HepG2 (cell line): ENCODE results near the gene ZNF765. TPM values are rescaled to one million over a fixed set of nuclear protein-coding genes. Genes with fewer than 3 reads are reported as not detected.

Experiments
- ADNP ChIP-seq: sonication (generic); formaldehyde crosslinking; IDR thresholded peaks from 2 replicates; pipeline ENCODE4 v1.4.0; 2020; ENCODE audit warnings: missing genetic modification reagents
- ATF1 ChIP-seq: IDR thresholded peaks from 2 replicates; pipeline ENCODE4 v1.6.1; 2016; ENCODE audit warnings: mild to moderate bottlenecking, control low read depth
- CCAR2 ChIP-seq: fragments of 200-400 bp; formaldehyde crosslinking; optimal IDR thresholded peaks from 2 replicates; pipeline ENCODE3; 2018; ENCODE audit warnings: low read depth, mild to moderate bottlenecking, low read length, moderate library complexity
- EZH2 ChIP-seq: conservative IDR thresholded peaks from 2 replicates; pipeline ENCODE4 v1.6.1; 2012; ENCODE audit warnings: mild to moderate bottlenecking, low read depth, low read length, moderate library complexity
- HDAC1 ChIP-seq: sonication (generic); formaldehyde crosslinking; IDR thresholded peaks from 2 replicates; pipeline ENCODE4 v1.5.1; 2020; ENCODE audit warnings: mild to moderate bottlenecking, missing genetic modification reagents
- HIVEP1 ChIP-seq: sonication (generic); formaldehyde crosslinking; IDR thresholded peaks from 2 replicates; pipeline ENCODE4 v1.4.0; 2020; ENCODE audit warnings: mild to moderate bottlenecking, missing genetic modification reagents
- MIXL1 ChIP-seq: IDR thresholded peaks from 2 replicates; pipeline ENCODE4 v1.6.1; 2016
- RXRB ChIP-seq: IDR thresholded peaks from 2 replicates; pipeline ENCODE4 v1.6.1; 2016; ENCODE audit warnings: borderline replicate concordance, missing genetic modification reagents, missing compliant biosample characterization
- THAP11 ChIP-seq: IDR thresholded peaks from 2 replicates; pipeline ENCODE4 v1.6.1; 2016; ENCODE audit warnings: missing biosample characterization, missing genetic modification reagents
- ZNF264 ChIP-seq: sonication (generic); formaldehyde crosslinking; IDR thresholded peaks from 2 replicates; pipeline ENCODE4 v1.4.0; 2020; ENCODE audit warnings: missing genetic modification reagents
- ZNF451 ChIP-seq: sonication (generic); formaldehyde crosslinking; IDR thresholded peaks from 2 replicates; pipeline ENCODE4 v1.5.0; 2020; ENCODE audit warnings: mild to moderate bottlenecking, missing genetic modification reagents
- ZNF781 ChIP-seq: sonication (generic); formaldehyde crosslinking; IDR thresholded peaks from 2 replicates; pipeline ENCODE4 v1.5.1; 2020; ENCODE audit warnings: borderline replicate concordance, mild to moderate bottlenecking, missing genetic modification reagents; ENCODE audit errors: not compliant biosample characterization
- ZNF788 ChIP-seq: sonication (generic); formaldehyde crosslinking; IDR thresholded peaks from 2 replicates; pipeline ENCODE4 v1.5.0; 2020; ENCODE audit warnings: mild to moderate bottlenecking, missing genetic modification reagents, borderline replicate concordance
- ZNF792 ChIP-seq: IDR thresholded peaks from 2 replicates; pipeline ENCODE4 v1.6.1; 2016
- ZSCAN22 ChIP-seq: sonication (generic); formaldehyde crosslinking; IDR thresholded peaks from 2 replicates; pipeline ENCODE4 v1.4.0; 2020; ENCODE audit warnings: mild to moderate bottlenecking, missing genetic modification reagents
- ZZZ3 ChIP-seq: sonication (generic); formaldehyde crosslinking; IDR thresholded peaks from 2 replicates; pipeline ENCODE4 v1.4.0; 2020; ENCODE audit warnings: missing genetic modification reagents, mild to moderate bottlenecking, borderline replicate concordance
- polyA plus RNA-seq, 8 experiments: library from polyadenylated mRNA; depleted of rRNA in 3 of 8; stranded (reverse) in 7 of 8; unstranded in 1 of 8; fragments of >200 nt; fragmentation: Illumina TruSeq in 4 of 8; extraction: Trizol in 4 of 8; gene quantifications; 2 replicates each; pipeline versions ENCODE4 v1.2.1 to v1.2.3, GENCODE V29; 2011 to 2016; ENCODE audit warnings: low read depth in 4 of 8, missing spikeins in 1 of 8, mixed read lengths in 1 of 8; ENCODE audit not compliant: insufficient read depth in 1 of 8
- total RNA-seq, 5 experiments: library from RNA; depleted of rRNA; stranded (reverse); fragments of >200 nt; fragmentation: Illumina TruSeq; extraction: Trizol; gene quantifications; 2 replicates each; pipeline ENCODE4 v1.2.3, GENCODE V29; 2016; ENCODE audit warnings: low read depth in 1 of 5
- TF ChIP-seq, protein P1 (sequence below): sonication (generic); formaldehyde crosslinking; IDR thresholded peaks from 2 replicates; pipeline ENCODE4 v1.8.1; 2023; ENCODE audit warnings: missing genetic modification reagents, inconsistent platforms, borderline replicate concordance
- TF ChIP-seq, protein P2 (sequence below): sonication (generic); formaldehyde crosslinking; IDR thresholded peaks from 2 replicates; pipeline ENCODE4 v1.5.0; 2020; ENCODE audit warnings: missing genetic modification reagents
- TF ChIP-seq, protein P3 (sequence below): sonication (generic); formaldehyde crosslinking; IDR thresholded peaks from 2 replicates; pipeline ENCODE4 v1.5.1; 2020; ENCODE audit warnings: mild to moderate bottlenecking, moderate library complexity, missing genetic modification reagents
- TF ChIP-seq, protein P4 (sequence below): IDR thresholded peaks from 2 replicates; pipeline ENCODE4 v1.6.1; 2016; ENCODE audit warnings: missing genetic modification reagents, missing compliant biosample characterization
- TF ChIP-seq, protein P5 (sequence below): sonication (generic); formaldehyde crosslinking; IDR thresholded peaks from 2 replicates; pipeline ENCODE4; 2020; ENCODE audit warnings: missing genetic modification reagents, mild to moderate bottlenecking, borderline replicate concordance

The ZNF765 gene
- total and polyA plus RNA-seq, 2 of the 13 experiments (the other 11 are each of a cell fraction or from before 2014, with no cell fraction given) = 5.0 to 14.5 TPM

DNA sequence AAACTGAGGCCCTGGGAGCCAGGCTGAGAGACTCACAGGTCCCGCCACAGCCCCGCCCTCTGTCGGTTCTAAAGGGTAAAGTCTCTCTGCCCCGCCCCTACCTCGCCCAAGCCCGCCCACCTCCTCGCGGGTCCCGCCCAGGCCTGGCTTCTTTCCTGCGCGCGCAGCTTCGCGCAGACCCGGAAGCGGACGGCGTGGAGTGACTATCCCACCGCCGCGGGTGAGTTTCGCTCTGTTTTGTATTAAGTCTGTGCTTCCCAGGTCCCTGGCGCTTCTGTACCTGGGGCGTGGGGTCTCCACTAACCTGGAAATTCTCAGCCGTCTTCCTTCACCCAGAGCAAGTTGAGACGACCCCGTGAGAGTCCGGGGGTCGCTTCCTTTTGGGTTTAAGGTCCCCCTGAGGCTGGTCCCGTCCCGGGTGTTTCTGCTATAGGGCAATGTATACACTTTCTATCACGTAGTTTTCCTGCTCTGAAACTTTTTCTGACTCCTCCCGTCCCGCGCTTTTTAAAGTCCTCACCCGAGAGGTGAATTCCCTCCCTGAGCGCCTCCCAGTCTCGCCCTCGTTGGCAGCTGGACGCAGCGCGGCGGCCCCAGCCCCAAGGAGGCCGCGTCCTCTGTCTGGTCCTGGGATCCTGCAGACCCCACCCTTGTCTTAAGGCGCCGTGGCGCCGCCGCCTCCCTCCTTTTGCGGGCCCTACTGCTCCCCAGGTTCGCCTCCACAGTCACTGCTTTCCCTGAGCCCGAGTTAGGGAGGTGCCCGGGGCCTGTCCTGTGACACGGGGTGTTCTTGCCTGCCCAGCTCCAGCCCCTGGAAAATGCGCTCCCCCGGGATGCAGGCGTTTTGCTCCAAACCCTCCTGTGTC lies at the start of gene ZNF765 (continued):
- TF ChIP-seq, protein P1, sequence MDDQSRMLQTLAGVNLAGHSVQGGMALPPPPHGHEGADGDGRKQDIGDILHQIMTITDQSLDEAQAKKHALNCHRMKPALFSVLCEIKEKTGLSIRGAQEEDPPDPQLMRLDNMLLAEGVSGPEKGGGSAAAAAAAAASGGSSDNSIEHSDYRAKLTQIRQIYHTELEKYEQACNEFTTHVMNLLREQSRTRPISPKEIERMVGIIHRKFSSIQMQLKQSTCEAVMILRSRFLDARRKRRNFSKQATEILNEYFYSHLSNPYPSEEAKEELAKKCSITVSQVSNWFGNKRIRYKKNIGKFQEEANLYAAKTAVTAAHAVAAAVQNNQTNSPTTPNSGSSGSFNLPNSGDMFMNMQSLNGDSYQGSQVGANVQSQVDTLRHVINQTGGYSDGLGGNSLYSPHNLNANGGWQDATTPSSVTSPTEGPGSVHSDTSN = 0 out of 2 replicates have a peak, but pooled peaks have one; percentile 59
- TF ChIP-seq ZNF781 (CRISPR knock-in tag) (no peak), ZNF788 (CRISPR knock-in tag) (no peak), HIVEP1 (CRISPR knock-in tag) (no peak; the same call in 1 of the 2 replicates), ZZZ3 (CRISPR knock-in tag) (no peak), RXRB (CRISPR knock-in tag) (no peak), MIXL1 (CRISPR knock-in tag) (no peak), HDAC1 (CRISPR knock-in tag) (peak; percentile 71; the same call in 1 of the 2 replicates), EZH2 (no peak), CCAR2 (no peak), ZNF792 (CRISPR knock-in tag) (no peak), THAP11 (CRISPR knock-in tag) (peak; percentile 29; the same call in 1 of the 2 replicates), ZNF264 (CRISPR knock-in tag) (no peak), ADNP (no peak), ZSCAN22 (CRISPR knock-in tag) (no peak), ZNF451 (no peak), ATF1 (CRISPR knock-in tag) (no peak)
- TF ChIP-seq, protein P2, sequence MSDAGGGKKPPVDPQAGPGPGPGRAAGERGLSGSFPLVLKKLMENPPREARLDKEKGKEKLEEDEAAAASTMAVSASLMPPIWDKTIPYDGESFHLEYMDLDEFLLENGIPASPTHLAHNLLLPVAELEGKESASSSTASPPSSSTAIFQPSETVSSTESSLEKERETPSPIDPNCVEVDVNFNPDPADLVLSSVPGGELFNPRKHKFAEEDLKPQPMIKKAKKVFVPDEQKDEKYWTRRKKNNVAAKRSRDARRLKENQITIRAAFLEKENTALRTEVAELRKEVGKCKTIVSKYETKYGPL (CRISPR knock-in tag) = no peak
- TF ChIP-seq, protein P3, sequence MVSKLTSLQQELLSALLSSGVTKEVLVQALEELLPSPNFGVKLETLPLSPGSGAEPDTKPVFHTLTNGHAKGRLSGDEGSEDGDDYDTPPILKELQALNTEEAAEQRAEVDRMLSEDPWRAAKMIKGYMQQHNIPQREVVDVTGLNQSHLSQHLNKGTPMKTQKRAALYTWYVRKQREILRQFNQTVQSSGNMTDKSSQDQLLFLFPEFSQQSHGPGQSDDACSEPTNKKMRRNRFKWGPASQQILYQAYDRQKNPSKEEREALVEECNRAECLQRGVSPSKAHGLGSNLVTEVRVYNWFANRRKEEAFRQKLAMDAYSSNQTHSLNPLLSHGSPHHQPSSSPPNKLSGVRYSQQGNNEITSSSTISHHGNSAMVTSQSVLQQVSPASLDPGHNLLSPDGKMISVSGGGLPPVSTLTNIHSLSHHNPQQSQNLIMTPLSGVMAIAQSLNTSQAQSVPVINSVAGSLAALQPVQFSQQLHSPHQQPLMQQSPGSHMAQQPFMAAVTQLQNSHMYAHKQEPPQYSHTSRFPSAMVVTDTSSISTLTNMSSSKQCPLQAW = 0 out of 2 replicates have a peak, but pooled peaks have one; percentile 5
- TF ChIP-seq, protein P4, sequence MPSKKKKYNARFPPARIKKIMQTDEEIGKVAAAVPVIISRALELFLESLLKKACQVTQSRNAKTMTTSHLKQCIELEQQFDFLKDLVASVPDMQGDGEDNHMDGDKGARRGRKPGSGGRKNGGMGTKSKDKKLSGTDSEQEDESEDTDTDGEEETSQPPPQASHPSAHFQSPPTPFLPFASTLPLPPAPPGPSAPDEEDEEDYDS (CRISPR knock-in tag) = peak; percentile 19; the same call in 1 of the 2 replicates
- TF ChIP-seq, protein P5, sequence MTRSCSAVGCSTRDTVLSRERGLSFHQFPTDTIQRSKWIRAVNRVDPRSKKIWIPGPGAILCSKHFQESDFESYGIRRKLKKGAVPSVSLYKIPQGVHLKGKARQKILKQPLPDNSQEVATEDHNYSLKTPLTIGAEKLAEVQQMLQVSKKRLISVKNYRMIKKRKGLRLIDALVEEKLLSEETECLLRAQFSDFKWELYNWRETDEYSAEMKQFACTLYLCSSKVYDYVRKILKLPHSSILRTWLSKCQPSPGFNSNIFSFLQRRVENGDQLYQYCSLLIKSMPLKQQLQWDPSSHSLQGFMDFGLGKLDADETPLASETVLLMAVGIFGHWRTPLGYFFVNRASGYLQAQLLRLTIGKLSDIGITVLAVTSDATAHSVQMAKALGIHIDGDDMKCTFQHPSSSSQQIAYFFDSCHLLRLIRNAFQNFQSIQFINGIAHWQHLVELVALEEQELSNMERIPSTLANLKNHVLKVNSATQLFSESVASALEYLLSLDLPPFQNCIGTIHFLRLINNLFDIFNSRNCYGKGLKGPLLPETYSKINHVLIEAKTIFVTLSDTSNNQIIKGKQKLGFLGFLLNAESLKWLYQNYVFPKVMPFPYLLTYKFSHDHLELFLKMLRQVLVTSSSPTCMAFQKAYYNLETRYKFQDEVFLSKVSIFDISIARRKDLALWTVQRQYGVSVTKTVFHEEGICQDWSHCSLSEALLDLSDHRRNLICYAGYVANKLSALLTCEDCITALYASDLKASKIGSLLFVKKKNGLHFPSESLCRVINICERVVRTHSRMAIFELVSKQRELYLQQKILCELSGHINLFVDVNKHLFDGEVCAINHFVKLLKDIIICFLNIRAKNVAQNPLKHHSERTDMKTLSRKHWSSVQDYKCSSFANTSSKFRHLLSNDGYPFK (CRISPR knock-in tag) = no peak
